H1 (cell line): ENCODE data around the gene SERPINB11. TPM values are rescaled to one million over a fixed set of nuclear protein-coding genes. Genes with fewer than 3 reads are reported as not detected.

Experiments
- CTCF ChIA-PET: fragments of 300-600 bp; sonication (Branson Sonifier 250); formaldehyde crosslinking; loops from one replicate; lab custom pipeline; 2021; ENCODE audit not compliant: partially characterized antibody; lab: Charles Lee
- POLR2A ChIA-PET: fragments of 300-600 bp; sonication (Branson Sonifier 250); formaldehyde crosslinking; loops from one replicate; lab custom pipeline; 2021; ENCODE audit warnings: inconsistent platforms; ENCODE audit not compliant: partially characterized antibody; lab: Charles Lee
- DNase-seq, 2 experiments: peaks; one replicate each; pipeline versions ENCODE4 v3.0.0 to v3.0.0-alpha.2; 2010 to 2022; ENCODE audit warnings: low spot score in 2 of 2, low read depth in 1 of 2, mixed read lengths in 1 of 2
- FAIRE-seq: peaks from 2 replicates; lab custom pipeline; 2011; peaks lifted over from hg19 to GRCh38; lab: Jason Lieb, UNC
- H2AFZ ChIP-seq: 2 replicates; pipeline ENCODE4 v1.8.1; 2012; ENCODE audit warnings: low read length, inconsistent platforms
- H2AK5ac ChIP-seq: 2 replicates; pipeline ENCODE4 v1.6.1; 2013; ENCODE audit warnings: low read depth, low read length
- H2BK120ac ChIP-seq: replicated peaks from 2 replicates; pipeline ENCODE3; 2013; ENCODE audit warnings: low read depth, low read length, inconsistent platforms
- H2BK12ac ChIP-seq: 2 replicates; pipeline ENCODE4 v1.6.1; 2013; ENCODE audit warnings: low read depth, low read length
- H2BK15ac ChIP-seq: 2 replicates; pipeline ENCODE4 v1.6.1; 2013; ENCODE audit warnings: low read length
- H2BK20ac ChIP-seq: 2 replicates; pipeline ENCODE4 v1.6.1; 2013; ENCODE audit warnings: low read length
- H2BK5ac ChIP-seq: 2 replicates; pipeline ENCODE4 v1.6.1; 2013; ENCODE audit warnings: low read depth, low read length
- H3K14ac ChIP-seq: 2 replicates; pipeline ENCODE4 v1.6.1; 2013; ENCODE audit warnings: inconsistent platforms; ENCODE audit not compliant: insufficient read length
- H3K18ac ChIP-seq: 2 replicates; pipeline ENCODE4 v1.6.1; 2013; ENCODE audit warnings: low read length; ENCODE audit errors: extremely low read depth
- H3K23ac ChIP-seq: 2 replicates; pipeline ENCODE4 v1.6.1; 2013; ENCODE audit warnings: inconsistent platforms; ENCODE audit not compliant: insufficient read length
- H3K23me2 ChIP-seq: 2 replicates; pipeline ENCODE4 v1.6.1; 2013; ENCODE audit warnings: low read depth, low read length
- H3K27ac ChIP-seq: 2 replicates; pipeline ENCODE4 v1.6.1; 2011; ENCODE audit warnings: low read depth, low read length, inconsistent platforms
- H3K27me3 ChIP-seq, 4 experiments: replicated peaks in 1 of 4; 1 replicate in 1 of 4; 2 replicates in 3 of 4; pipeline versions ENCODE4 v1.6.1 to v1.8.1; 2011 to 2013; ENCODE audit warnings: low read length in 3 of 4, mild to moderate bottlenecking in 3 of 4, inconsistent platforms in 2 of 4, mixed read lengths in 2 of 4, moderate library complexity in 1 of 4; ENCODE audit not compliant: control insufficient read depth in 3 of 4, insufficient read depth in 3 of 4; ENCODE audit errors: extremely low read depth in 1 of 4
- H3K36me3 ChIP-seq, 4 experiments: 2 replicates each; pipeline versions ENCODE4 v1.6.1 to v1.8.1; 2011 to 2013; ENCODE audit warnings: mild to moderate bottlenecking in 4 of 4, low read length in 3 of 4, moderate library complexity in 2 of 4, control low read depth in 1 of 4, inconsistent platforms in 1 of 4; ENCODE audit not compliant: insufficient read depth in 4 of 4, control insufficient read depth in 2 of 4
- H3K4ac ChIP-seq: replicated peaks from 2 replicates; pipeline ENCODE3; 2013; ENCODE audit warnings: low read length, low read depth, mixed read lengths, inconsistent platforms; ENCODE audit not compliant: insufficient read length
- H3K4me1 ChIP-seq, 4 experiments: replicated peaks in 1 of 4; 1 replicate in 1 of 4; 2 replicates in 3 of 4; pipeline versions ENCODE4 v1.6.1 to v1.8.1; 2011 to 2013; ENCODE audit warnings: low read length in 3 of 4, inconsistent platforms in 2 of 4, mixed read lengths in 1 of 4; ENCODE audit not compliant: insufficient read depth in 4 of 4, control insufficient read depth in 3 of 4
- H3K4me2 ChIP-seq, 2 experiments: 2 replicates each; pipeline versions ENCODE4 v1.6.1 to v1.8.1; 2011 to 2013; ENCODE audit warnings: low read depth in 2 of 2, low read length in 2 of 2, control low read depth in 1 of 2, inconsistent platforms in 1 of 2, mild to moderate bottlenecking in 1 of 2; ENCODE audit not compliant: insufficient read depth in 1 of 2
- H3K4me3 ChIP-seq, 4 experiments: fragments of 200-600, 300-600 bp in 1 of 4; sonication (generic), shearing (Covaris generic), sonication (Bioruptor Twin) in 1 of 4; 2 replicates each; pipeline versions ENCODE4 v1.5.1 to v1.8.1; 2011 to 2016; ENCODE audit warnings: low read length in 4 of 4, low read depth in 3 of 4, control low read depth in 2 of 4, inconsistent platforms in 2 of 4, mild to moderate bottlenecking in 2 of 4, mixed read lengths in 1 of 4, moderate library complexity in 1 of 4; ENCODE audit not compliant: insufficient read depth in 2 of 4; ENCODE audit errors: extremely low read depth in 1 of 4
- H3K56ac ChIP-seq: replicated peaks from 2 replicates; pipeline ENCODE3; 2013; ENCODE audit warnings: low read depth, mild to moderate bottlenecking, mixed read lengths, low read length, inconsistent platforms; ENCODE audit not compliant: insufficient read length
- H3K79me1 ChIP-seq: 2 replicates; pipeline ENCODE4 v1.6.1; 2013; ENCODE audit warnings: low read depth, low read length, control low read depth
- H3K79me2 ChIP-seq, 2 experiments: 2 replicates each; pipeline versions ENCODE4 v1.6.1 to v1.8.1; 2012 to 2013; ENCODE audit warnings: low read length in 2 of 2, mild to moderate bottlenecking in 2 of 2, inconsistent platforms in 1 of 2; ENCODE audit not compliant: insufficient read depth in 2 of 2, control insufficient read depth in 1 of 2
- H3K9ac ChIP-seq, 4 experiments: replicated peaks in 1 of 4; 1 replicate in 1 of 4; 2 replicates in 3 of 4; pipeline versions ENCODE4 v1.6.1 to v1.8.1; 2011 to 2013; ENCODE audit warnings: low read depth in 3 of 4, low read length in 3 of 4, control low read depth in 2 of 4, mild to moderate bottlenecking in 2 of 4, moderate library complexity in 2 of 4, inconsistent platforms in 1 of 4; ENCODE audit errors: extremely low read depth in 1 of 4
- H3K9me3 ChIP-seq, 2 experiments: 2 replicates each; pipeline versions ENCODE4 v1.6.1 to v1.8.1; 2012 to 2013; ENCODE audit warnings: mild to moderate bottlenecking in 2 of 2, moderate library complexity in 2 of 2, control low read depth in 1 of 2, inconsistent platforms in 1 of 2, low read depth in 1 of 2, low read length in 1 of 2, mixed read lengths in 1 of 2; ENCODE audit not compliant: insufficient read depth in 2 of 2
- H4K20me1 ChIP-seq, 2 experiments: replicated peaks in 1 of 2; 2 replicates each; pipeline versions ENCODE3 to v1.8.1; 2011 to 2013; ENCODE audit warnings: inconsistent platforms in 2 of 2, low read length in 2 of 2, mild to moderate bottlenecking in 1 of 2; ENCODE audit not compliant: insufficient read depth in 2 of 2, control insufficient read depth in 1 of 2
- H4K5ac ChIP-seq: 2 replicates; pipeline ENCODE4 v1.6.1; 2013; ENCODE audit warnings: low read length, low read depth, mixed read lengths, inconsistent platforms; ENCODE audit not compliant: insufficient read length
- H4K8ac ChIP-seq: 2 replicates; pipeline ENCODE4 v1.8.0; 2013; ENCODE audit warnings: mild to moderate bottlenecking, moderate library complexity, low read length, inconsistent platforms; ENCODE audit not compliant: insufficient read depth; ENCODE audit errors: extremely low read depth
- H4K91ac ChIP-seq: replicated peaks from 2 replicates; pipeline ENCODE3; 2013; ENCODE audit warnings: low read length, mixed read lengths, inconsistent platforms; ENCODE audit not compliant: insufficient read length
- ATF3 ChIP-seq: IDR thresholded peaks from 2 replicates; pipeline ENCODE4 v1.6.1; 2011; ENCODE audit warnings: low read depth, mild to moderate bottlenecking, low read length; ENCODE audit not compliant: insufficient read depth
- CBX5 ChIP-seq: fragments of 300-800, 300-1000 bp; sonication (generic); IDR thresholded peaks from 2 replicates; pipeline ENCODE4 v1.7.1; 2016; ENCODE audit warnings: antibody characterized with exemption, low read length, low read depth
- KDM4A ChIP-seq: IDR thresholded peaks from one replicate; pipeline ENCODE4 v1.7.1; 2012; ENCODE audit warnings: low read depth, mild to moderate bottlenecking, moderate library complexity, low read length, inconsistent platforms; ENCODE audit not compliant: severe bottlenecking
- RAD21 ChIP-seq, 2 experiments: IDR thresholded peaks in 1 of 2; conservative IDR thresholded peaks in 1 of 2; 2 replicates each; pipeline ENCODE4 v1.6.1; 2011; ENCODE audit warnings: low read depth in 2 of 2, low read length in 2 of 2, improper control_type of control experiment in 1 of 2, inconsistent platforms in 1 of 2, mild to moderate bottlenecking in 1 of 2, moderate library complexity in 1 of 2
- SIX5 ChIP-seq: IDR thresholded peaks from 2 replicates; pipeline ENCODE4 v1.6.1; 2011; ENCODE audit warnings: mild to moderate bottlenecking, low read depth, low read length
- TBP ChIP-seq: IDR thresholded peaks from 2 replicates; pipeline ENCODE4 v1.6.1; 2011; ENCODE audit warnings: low read depth, low read length, improper control_type of control experiment
- TEAD4 ChIP-seq: IDR thresholded peaks from 2 replicates; pipeline ENCODE4 v1.6.1; 2012; ENCODE audit warnings: low read depth, low read length, inconsistent platforms, mixed read lengths
- YY1 ChIP-seq: IDR thresholded peaks from 2 replicates; pipeline ENCODE4 v1.6.1; 2011; ENCODE audit warnings: low read depth, mild to moderate bottlenecking, low read length
- WGBS, 2 experiments: shearing (Covaris generic) in 1 of 2; methylation state at CpG; one replicate each; pipeline versions ENCODE4 v1.1.6 to v1.1.7; 2013 to 2015; ENCODE audit warnings: low lambda C conversion rate in 2 of 2, mixed read lengths in 2 of 2, inconsistent platforms in 1 of 2, low coverage in 1 of 2, missing lambda C conversion rate in 1 of 2; ENCODE audit not compliant: insufficient replicate concordance in 2 of 2, insufficient coverage in 1 of 2, insufficient read length in 1 of 2; ENCODE audit errors: extremely low coverage in 1 of 2, missing lambda C conversion rate in 1 of 2; 5-methylcytosine and 5-hydroxymethylcytosine counted together
- polyA plus RNA-seq, 7 experiments: library from polyadenylated mRNA; depleted of rRNA in 3 of 7; stranded (reverse) in 5 of 7; unstranded in 2 of 7; fragments of >200 nt in 5 of 7; fragments of 200-250 nt in 2 of 7; gene quantifications; 1 replicate in 5 of 7; 2 replicates in 1 of 7; 4 replicates in 1 of 7; pipeline versions ENCODE4 v1.2.1 to v1.2.3, GENCODE V29; 2011 to 2013; ENCODE audit warnings: missing spikeins in 2 of 7, mixed read lengths in 2 of 7
- total RNA-seq: library from RNA; stranded (reverse); fragmentation: NEBNext Ultra II Directional; extraction: Animal tissue kit (Norgen Biotek cat#: 25700); gene quantifications from 2 replicates; pipeline ENCODE4 v1.2.1, GENCODE V29; 2021

The SERPINB11 gene
- total and polyA plus RNA-seq, 2 of the 8 experiments (the other 6 are each of a cell fraction or from before 2014, with no cell fraction given) = not detected

GRCh38 chr18:63763831-63764600 is 61.3 kb downstream of the SERPINB11 start:
- Histone ChIP-seq H4K5ac (no peak overlapping the region), H3K27me3 (no peaks in the 10 kb centered on the region), H3K36me3 (no peaks in the 10 kb centered on the region), H3K4me1 (no peaks in the 10 kb centered on the region), H3K27ac (no peak overlapping the region), H3K23me2 (no peaks in the 10 kb centered on the region), H2AFZ (no peak overlapping the region), H2AK5ac (no peak overlapping the region), H3K4me3 (no peak overlapping the region), H3K79me1 (no peaks in the 10 kb centered on the region), H3K4me2 (no peak overlapping the region), H3K56ac (no peak overlapping the region), H2BK12ac (no peak overlapping the region), H4K8ac (no peak overlapping the region), H2BK15ac (no peak overlapping the region), H3K18ac (no peak overlapping the region), H2BK5ac (no peak overlapping the region), H3K9me3 (peaks cover 7 to 16% of the 10 kb centered on the region in 2 experiments), H2BK120ac (no peak overlapping the region), H2BK20ac (no peak overlapping the region), H3K14ac (no peak overlapping the region), H4K20me1 (no peaks in the 10 kb centered on the region), H3K79me2 (no peaks in the 10 kb centered on the region), H3K23ac (no peak overlapping the region), H3K4ac (no peak overlapping the region), H4K91ac (no peak overlapping the region), H3K9ac (no peak overlapping the region)
- ChIA-PET POLR2A (no interaction called here), CTCF (interaction anchor here (0.6 to 1.6 kb wide), 5 partner anchors 9 to 253 kb away, joined by 3 to 5 read pairs (median 4); no protein-coding TSS in a partner anchor)
- 89% methylated on average over 3 of the region's 3 CpGs; no CpG with 5 or more reads in 1 of the 2 experiments for WGBS, 2 experiments
- TF ChIP-seq SIX5 = no peak
- no peak for TF ChIP-seq RAD21 (IDR thresholded peaks at IDR 0.05 in 1 of 2, conservative IDR thresholded peaks at IDR 0.05 in 1 of 2; ENCODE audit: low read depth in 2 of 2, low read length in 2 of 2)
- TF ChIP-seq CBX5 = no peak
- no peak for TF ChIP-seq ATF3
- no peak for TF ChIP-seq YY1
- TF ChIP-seq TBP = no peak
- TF ChIP-seq TEAD4 = no peak
- TF ChIP-seq KDM4A = no peak
- DNase-seq (no peak), FAIRE-seq (no peak)
